ENCODE data around the gene SLC8A1. TPM values are rescaled to one million over a fixed set of nuclear protein-coding genes. Genes with fewer than 3 reads are reported as not detected.

SLC8A1 gene
- total and polyA plus RNA-seq, 11 donors: 61.9 to 1,521 (median 827) TPM

GRCh38 chr2:40270372-40270771 is 181.5 kb downstream of the SLC8A1 start:
- no peaks in the 10 kb centered on the region for H3K27me3 ChIP-seq
- TF ChIP-seq, protein P1, sequence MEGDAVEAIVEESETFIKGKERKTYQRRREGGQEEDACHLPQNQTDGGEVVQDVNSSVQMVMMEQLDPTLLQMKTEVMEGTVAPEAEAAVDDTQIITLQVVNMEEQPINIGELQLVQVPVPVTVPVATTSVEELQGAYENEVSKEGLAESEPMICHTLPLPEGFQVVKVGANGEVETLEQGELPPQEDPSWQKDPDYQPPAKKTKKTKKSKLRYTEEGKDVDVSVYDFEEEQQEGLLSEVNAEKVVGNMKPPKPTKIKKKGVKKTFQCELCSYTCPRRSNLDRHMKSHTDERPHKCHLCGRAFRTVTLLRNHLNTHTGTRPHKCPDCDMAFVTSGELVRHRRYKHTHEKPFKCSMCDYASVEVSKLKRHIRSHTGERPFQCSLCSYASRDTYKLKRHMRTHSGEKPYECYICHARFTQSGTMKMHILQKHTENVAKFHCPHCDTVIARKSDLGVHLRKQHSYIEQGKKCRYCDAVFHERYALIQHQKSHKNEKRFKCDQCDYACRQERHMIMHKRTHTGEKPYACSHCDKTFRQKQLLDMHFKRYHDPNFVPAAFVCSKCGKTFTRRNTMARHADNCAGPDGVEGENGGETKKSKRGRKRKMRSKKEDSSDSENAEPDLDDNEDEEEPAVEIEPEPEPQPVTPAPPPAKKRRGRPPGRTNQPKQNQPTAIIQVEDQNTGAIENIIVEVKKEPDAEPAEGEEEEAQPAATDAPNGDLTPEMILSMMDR (IDR thresholded peaks at IDR 0.05): no peak
- no peaks in the 10 kb centered on the region for H3K9me3 ChIP-seq
- peaks cover 0 to 92% (median 32%) of the 10 kb centered on the region in 12 donors for H3K4me1 ChIP-seq
- ATAC-seq (no peak), DNase-seq (no peak)
- H3K4me3 ChIP-seq: no peak overlapping the region
- 65 to 79% (median 69%) methylated on average over 2 of the region's 2 CpGs for WGBS, 4 donors
- no peak overlapping the region for H3K27ac ChIP-seq
- intact Hi-C loops (cut with DNase I): no loop called here
- H3K36me3 ChIP-seq: no peaks in the 10 kb centered on the region

- Histone ChIP-seq H3K27ac (peak overlapping the region in 1 of 12 donors; percentile 2), H3K4me3 (no peak overlapping the region), H3K36me3 (no peaks in the 10 kb centered on the region), H3K4me1 (peaks cover 0 to 74% (median 21%) of the 10 kb centered on the region in 12 donors), H3K9me3 (no peaks in the 10 kb centered on the region), H3K27me3 (no peaks in the 10 kb centered on the region)
- intact Hi-C loops (cut with DNase I): no loop called here
- no peak for TF ChIP-seq POLR2A (IDR thresholded peaks at IDR 0.05)
- TF ChIP-seq, protein P1 (IDR thresholded peaks at IDR 0.05): no peak
- DNase-seq: no peak
- 55 to 64% (median 57%) methylated on average over 2 of the region's 2 CpGs for WGBS, 4 donors
- ATAC-seq: peak in 1 of 4 donors; percentile 21
These were observed 183.3 kb downstream of the SLC8A1 start for GRCh38 chr2:40268566-40268965.

- no peaks in the 10 kb centered on the region for H3K36me3 ChIP-seq
- ATAC-seq (peak in 1 of 4 donors; percentile 25), DNase-seq (no peak)
- no peak for TF ChIP-seq POLR2A (IDR thresholded peaks at IDR 0.05)
- TF ChIP-seq, protein P1 (IDR thresholded peaks at IDR 0.05): no peak
- intact Hi-C loops (cut with DNase I): no loop called here
- no peaks in the 10 kb centered on the region for H3K27me3 ChIP-seq
- peaks cover 0 to 52% (median 10%) of the 10 kb centered on the region in 12 donors for H3K4me1 ChIP-seq
- 44 to 76% (median 73%) methylated on average over 1 of the region's 1 CpG for WGBS, 4 donors
- H3K4me3 ChIP-seq: no peak overlapping the region
- no peak overlapping the region for H3K27ac ChIP-seq
- H3K9me3 ChIP-seq: no peaks in the 10 kb centered on the region
These were observed 185.7 kb downstream of the SLC8A1 start for GRCh38 chr2:40266201-40266600.

GRCh38 chr2:40265602-40266001 is 186.3 kb downstream of the SLC8A1 start:
- DNase-seq (no peak), ATAC-seq (no peak)
- Histone ChIP-seq H3K27me3 (no peaks in the 10 kb centered on the region), H3K9me3 (no peaks in the 10 kb centered on the region), H3K36me3 (no peaks in the 10 kb centered on the region), H3K4me3 (no peak overlapping the region), H3K4me1 (peaks cover 0 to 46% (median 8%) of the 10 kb centered on the region in 12 donors), H3K27ac (no peak overlapping the region)
- no peak for TF ChIP-seq POLR2A (IDR thresholded peaks at IDR 0.05)
- TF ChIP-seq, protein P1 (IDR thresholded peaks at IDR 0.05): no peak
- intact Hi-C loops (cut with DNase I): no loop called here
